NCI-H226 (cell line): ENCODE measurements around the gene KRT4.

Experiments
- DNase-seq: peaks from one replicate; pipeline ENCODE4 v3.0.0-alpha.2; 2015

KRT4 gene

DNA sequence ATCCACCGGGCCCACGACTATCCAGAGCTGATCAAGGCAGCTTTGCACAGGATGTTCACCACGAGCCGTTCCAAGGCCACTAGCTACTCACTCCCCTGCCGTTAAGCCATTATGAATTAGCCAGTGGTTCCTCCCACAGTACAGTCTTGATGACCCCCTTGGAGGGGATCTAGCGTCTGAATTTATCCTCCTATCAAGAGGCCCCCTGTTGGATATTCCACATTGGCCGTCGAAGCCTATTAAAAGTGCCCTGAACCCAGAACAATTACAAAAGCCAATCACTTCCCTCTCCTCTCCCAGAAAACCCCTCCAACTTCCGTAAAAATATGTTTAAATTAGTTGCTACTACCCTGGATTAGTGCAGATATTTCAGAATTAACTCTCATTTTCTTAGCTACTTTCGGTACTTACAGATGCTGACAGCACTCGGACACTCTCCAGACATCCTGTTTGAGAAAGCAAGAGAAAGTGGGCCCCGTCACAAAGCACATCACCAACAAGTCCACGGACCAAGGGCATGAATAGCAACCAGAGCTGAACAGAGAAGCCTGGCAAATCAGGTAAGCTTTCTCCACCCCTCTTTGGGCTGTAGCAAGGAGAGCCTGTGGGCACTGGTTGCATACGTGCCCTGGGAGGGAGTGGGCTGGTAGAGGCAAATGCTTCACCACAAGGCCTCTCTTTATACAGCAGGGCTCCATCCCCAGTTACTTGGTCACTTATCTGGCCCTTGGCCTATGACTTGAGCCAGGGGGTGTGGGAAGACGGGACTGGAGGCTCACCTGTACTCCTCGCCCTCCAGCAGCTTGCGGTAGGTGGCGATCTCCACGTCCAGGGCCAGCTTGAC, 23.3 kb downstream of the KRT4 start:
- DNase-seq, result no peak

DNA sequence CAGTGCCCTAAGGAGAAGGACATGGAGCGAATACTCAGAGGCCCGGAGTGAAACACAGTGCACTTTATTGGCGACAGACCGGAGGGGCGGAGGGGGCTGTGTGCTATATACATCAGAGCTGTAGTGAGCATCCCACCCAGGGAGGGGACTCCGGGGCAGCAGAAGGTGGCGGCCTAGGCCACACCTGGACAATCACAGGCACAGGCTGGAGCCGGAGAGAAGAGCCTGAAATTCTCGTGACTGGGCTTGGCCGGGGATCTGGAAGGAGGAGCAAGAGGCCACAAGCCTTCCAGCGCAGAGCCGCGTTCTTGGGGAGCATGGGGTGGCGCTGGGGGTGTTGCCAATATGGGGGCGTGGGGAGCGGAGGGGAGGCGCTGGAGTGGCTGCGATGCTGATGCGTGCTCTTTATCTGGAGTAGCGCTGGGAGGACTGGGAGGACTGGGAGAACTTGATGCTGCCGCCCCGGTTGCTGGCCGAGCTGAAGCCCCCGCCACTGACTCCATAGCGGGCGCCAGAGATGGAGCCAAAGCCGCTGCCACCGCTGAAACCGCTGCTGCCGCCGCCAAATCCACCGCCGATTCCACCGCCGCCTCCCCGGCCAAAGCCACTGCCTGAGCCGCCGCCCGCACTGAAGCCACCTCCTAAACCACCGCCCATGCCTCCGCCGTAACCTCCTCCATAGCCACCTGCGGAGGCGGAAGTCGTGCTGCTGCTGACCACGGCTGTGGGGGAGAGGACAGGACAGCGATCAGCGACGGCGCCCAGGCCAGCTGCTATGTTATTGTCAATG, 24.1 kb downstream of the KRT4 start:
- DNase-seq, result no peak

DNA sequence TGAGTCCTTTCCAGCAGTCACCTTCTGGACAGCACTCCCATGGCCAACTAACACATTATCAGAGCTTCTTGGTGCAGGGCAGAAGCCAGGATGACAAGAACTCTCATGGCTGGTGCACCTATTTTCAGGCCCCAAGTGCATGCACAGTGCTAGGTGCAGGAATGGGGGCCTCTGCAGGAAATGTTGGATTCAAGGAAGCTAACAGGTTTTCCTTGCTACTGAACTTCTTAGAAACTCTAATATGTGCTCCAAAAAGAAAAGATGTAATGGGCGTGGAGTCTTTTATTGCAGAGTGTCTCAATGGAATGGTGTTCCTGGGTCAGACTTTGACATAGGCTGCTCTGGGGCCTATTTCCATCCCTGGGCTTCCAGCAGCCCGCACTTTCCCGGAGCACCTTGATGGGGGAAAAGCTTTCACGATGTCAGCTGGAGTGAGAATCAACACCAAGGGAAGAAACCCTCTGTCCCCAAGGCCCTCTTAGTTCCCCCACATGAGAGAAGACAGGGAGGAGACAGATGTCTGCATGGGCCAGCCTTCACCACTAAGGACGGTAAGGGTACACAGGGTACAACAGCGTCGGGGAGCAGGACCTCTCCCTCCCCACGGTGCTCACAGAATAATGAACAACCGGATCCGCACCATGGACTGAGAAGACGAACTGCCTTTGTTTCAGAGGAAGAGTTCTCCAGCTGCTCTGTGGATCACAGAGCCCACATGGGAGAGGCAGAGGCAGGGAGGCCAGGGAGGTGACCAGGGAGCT, 24.9 kb downstream of the KRT4 start:
- DNase-seq, result no peak

DNA sequence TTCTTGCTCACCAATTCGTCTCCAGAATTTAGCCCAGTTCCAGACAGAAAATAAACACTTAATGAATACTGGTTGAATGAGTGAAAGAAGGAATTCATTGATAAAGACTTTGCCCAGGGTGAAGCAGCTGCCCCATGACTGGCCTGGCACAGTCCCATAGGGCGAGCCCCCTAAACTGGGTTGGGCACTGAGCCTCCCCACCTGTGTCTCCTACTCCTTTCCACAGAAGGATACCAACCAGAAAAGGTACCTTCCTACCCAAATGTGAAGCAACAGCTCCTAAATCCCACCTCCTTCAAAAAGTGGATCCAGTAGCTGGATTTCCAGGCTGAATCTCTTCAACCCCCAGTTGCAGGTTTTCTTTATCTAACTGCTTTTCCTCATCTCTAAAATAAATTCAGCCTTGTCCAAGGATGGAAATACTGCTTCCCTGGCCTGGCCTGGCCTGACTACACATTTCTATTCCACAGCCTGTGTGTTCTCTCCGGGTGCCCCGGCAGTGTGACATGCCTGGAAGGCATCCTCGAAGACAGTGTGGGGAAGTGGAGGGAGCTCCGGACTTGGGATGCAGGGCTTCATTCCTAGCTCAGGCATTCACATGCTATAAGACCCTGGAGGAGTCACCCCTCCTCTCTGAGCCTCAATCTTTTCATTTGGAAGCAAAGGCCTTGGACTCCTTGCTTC, 25.6 kb downstream of the KRT4 start:
- DNase-seq, result no peak

DNA sequence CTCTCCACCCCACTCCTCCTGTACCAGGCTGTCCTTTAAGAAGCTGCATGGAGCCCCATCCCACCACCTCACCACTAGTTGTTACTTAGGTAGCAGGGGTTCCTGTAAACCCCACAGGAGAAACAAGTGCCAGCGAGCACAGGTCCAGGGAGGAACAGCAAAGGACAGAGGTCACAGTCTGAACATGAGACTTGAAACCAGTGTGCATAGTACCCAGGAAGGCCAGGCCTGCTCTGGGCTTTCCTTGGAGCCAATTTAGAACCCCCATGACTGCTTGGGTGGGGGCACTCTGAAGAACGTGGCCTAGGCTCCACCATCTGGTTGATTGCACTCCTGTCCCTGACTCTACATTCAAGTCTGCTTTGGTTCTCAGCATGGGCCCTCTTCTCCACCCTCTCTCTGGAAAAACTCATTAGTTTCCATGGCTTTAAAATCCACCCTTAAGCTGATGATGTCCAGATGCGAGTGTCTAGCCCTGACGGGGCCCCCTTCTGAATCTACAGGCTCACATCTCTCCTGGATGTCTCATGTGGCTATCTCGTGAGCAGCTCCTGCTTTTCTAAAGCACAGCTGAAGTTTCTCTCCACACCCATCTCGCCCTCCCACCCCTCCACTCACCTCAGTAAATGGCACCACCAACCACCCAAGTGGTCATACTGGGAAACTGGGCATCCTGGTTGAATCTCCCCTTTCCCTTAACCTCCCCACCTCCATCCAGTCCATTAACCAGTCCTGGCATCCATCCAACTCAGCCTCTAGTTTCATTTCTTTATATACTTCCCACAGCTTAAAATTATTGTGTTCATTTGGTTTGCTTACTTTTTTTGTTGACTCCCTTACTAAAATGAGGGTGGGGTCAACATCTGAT, 26.4 kb downstream of the KRT4 start:
- DNase-seq, result no peak

DNA sequence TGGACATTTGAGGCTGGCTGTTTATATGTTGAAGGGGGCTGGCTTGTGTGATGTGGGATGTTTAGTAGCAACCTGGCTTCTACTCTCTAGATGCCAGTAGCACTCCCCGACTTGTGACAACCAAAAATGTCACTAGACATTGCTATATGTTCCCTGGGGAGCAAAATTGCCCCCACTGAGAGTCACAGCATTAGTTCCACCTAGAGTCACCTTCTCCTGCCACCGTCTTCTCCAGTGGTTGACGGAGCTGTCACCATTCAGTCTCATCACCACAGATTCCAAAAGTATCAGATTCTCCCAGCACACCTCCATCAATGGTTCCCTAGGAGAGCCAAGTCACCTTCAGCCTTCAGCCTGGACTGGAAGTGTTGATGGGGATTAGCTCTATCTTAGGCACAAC, 29.0 kb downstream of the KRT4 start:
- no peak for DNase-seq

DNA sequence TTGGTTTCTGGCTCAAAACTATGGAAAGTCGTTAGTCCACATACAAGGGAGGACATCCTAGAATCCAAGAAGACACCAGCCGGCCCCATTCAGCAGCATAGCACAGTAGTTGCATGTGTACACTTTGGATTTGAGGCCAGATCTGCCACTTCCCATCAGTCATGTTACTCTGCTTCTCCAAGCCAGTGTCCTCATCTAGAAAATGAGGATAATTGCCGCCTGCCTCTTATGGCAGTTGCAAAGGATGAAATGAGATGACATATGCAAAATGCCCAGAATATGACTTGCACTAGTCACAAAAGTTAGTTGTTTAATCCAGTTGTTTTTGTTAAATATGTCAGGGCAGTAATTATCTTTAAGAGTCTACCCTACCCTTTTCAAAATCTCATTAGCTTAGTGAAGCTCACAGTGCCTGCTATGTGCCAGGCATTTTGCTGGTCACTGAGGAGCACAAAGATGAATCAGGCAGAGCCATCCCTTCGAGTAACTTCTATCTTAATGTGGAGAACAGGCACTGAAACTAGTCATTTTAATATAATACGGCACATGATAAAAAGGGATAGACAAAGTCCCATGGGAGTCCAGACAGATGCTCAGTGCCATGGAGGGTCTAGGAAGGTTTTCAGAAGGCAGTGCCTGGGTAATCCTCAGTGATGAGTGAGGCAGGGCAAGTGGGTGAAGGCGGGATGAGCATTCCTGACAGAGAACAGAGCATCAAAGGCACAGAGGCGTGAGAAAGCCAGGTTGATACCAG, 30.2 kb downstream of the KRT4 start:
- no peak for DNase-seq

DNA sequence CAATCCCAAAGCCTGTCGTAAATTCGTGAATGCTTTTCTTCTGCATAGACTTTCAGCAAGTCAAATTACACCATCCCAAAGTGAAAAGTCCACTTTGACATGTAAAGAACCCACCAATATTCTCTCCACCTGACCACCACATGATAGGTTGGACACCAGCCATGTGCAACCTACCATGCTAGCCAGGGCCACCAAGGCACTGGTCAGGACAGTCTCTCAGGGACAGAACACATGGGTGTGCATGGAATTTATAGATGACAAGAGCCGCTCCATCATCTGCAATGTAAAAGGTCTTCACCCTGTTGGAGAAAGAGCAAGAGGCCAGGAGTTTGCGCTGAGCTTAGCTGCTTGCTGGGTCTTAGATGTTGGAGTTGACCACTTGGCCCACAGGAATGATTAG, 31.4 kb downstream of the KRT4 start:
- DNase-seq, result no peak

DNA sequence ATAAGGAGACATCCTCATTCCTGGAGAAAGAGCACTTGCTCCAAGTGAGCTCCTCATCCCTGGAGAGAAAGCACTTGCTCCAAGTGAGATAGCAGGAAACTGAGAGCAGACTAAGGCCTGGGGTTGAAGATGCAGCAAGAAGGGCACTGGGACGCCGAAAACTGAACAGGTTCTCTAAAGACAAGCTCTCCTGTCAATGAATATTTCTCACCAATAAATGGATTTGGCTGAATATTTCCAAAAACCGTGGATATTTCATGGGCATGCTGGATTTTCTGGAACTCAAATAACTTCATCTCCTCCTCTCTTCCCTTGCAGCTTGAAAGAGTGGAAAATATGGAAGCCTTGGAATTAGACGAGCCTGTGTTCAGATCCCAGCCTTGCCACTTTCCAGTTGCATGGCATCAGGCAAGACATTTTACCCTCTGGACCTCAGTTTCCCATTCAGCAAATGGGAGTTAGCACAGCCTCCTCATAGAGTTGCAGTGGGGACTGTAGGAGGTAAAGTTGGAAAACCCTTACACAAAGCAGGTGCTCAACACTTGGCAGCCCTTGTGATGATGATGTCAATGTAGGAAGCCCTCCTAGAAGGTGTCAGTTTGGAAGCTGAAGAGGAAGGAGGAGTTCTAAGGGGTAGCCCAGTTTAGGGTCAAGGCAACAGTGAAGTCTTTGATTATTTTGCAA, 32.4 kb downstream of the KRT4 start:
- no peak for DNase-seq

DNA sequence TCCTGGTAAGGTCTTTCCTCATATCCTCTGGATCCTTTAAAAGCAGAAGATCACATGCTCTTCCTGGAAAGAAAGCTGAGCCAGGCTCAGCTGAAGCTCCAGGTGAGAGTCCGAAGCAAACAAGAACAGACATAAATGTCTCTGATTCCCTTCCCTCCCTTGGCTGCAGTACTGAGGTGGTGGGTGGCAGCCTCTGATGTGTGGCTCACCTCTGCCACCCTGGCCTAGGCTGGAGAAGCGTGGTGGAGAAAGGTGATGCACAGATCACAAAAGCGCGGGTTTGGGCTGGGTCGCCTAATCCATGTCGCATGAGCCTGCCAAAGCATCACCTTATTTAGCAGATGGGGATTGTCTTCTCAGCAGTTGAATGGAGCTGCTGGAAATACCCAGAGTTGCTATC, 34.0 kb downstream of the KRT4 start:
- DNase-seq, result no peak

DNA sequence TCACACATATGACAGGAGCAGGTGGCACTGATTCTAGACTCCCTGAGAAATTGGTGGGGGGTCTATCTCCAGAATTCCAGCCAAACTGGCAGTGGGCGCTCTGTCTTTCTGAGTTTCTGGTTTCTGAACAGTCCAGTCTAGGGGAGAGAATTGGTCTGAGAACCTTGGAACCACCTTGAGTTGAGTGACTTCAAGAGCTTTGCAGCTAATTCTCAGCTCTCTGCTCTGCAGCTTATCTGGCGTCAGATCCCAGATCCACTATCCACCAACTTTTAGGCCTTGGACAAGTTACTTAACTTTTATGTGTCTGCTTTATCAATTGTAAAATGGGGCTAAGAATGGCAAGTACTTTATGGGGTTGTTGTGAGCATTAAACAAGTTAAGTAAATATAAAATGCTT, 35.1 kb downstream of the KRT4 start:
- no peak for DNase-seq

DNA sequence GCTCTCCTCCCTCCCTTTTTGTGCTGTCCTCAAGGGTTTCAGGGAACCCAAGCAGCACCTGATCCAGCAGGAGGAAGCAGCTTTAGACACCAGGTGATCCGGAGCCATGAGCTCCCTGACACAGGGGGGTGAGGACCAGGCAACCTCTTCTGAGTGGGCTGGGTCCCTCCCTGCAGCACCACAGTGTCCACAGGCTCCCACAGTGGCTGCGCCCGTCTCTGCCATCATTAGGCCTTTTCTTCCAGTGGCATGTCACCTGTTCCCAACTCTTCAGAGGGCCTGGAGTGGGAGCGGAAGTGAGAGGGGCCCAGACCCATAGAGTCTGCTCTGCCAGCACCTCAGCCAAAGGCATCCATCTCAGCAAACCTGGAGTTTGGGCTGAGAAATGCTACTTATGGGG, 36.4 kb downstream of the KRT4 start:
- no peak for DNase-seq

DNA sequence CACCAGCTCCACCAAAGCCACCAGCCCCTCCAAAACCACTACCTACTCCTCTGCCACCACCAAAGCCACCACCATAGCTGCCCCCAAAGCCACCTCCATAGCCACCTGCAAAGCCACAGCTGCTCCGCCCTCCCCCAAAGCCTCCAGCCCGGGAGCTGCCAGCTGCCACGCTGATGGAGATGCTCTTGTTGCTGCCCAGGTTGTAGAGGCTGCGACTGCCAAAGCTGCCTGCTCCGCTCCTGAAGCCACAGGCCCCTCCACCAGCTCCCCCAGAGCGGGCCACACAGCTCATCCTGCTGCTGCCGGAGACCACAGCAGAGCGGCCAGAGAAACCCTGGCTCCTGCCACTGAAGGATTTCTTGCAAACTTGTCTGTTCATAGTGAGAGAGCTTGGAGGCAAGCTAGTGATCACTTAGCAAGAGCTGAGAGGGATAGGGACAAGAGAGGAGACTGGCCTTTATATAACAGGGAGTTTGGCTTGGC, 37.0 kb downstream of the KRT4 start, which contains the start of gene KRT76:
Gene KRT76, minus strand, starts transcription at position 433 of the 483 bp plus-strand sequence. Its CDS starts 54 bp downstream, at position 379.
- DNase-seq, result no peak

DNA sequence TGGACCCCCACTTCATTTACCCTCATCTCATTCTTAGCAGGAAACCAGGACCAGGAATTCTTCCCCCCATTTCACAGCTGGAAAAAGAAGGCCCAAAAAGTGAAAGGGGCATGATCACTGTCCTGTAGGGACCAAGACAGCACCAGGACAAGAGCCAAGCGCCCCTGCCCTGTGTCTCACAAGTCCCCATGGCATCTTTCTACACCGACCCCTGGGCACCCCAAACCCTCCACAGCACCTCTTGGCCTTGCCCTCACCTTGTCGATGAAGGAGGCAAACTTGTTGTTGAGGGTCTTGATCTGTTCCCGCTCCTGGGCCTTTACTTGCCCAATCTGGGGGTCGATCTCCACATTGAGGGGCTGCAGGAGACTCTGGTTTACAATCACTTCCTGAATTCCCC, 37.5 kb downstream of the KRT4 start:
- DNase-seq, result no peak

DNA sequence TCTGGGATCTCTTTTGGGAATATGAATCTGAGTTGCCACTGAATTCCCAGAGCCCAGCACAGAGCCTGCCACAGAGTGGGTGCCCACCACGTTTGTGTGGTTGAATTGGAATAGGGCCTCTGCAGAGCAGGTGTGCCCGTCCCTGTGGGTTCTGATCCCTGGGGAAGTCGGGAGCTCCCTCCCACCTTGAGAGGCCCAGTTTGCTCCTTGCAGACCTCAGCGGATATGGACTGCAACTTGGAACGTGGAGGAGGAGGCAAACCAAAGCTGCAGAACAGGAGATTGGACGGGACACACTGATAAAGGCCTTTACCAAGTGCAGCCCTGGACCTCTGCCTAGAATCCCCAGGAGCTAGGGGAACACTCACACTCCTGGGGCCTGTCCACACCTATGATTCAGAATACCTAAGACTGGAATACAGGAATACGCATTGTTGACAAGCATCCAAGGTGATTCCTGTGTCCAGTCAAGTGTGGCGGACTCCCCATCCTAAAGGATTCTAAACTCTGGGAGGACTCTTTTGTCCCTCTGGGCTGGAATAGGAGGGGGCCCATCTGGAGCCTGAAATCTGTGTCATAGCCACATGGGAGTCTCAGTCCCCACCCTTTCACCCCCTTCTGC, 39.2 kb downstream of the KRT4 start:
- peak; percentile 88 for DNase-seq

DNA sequence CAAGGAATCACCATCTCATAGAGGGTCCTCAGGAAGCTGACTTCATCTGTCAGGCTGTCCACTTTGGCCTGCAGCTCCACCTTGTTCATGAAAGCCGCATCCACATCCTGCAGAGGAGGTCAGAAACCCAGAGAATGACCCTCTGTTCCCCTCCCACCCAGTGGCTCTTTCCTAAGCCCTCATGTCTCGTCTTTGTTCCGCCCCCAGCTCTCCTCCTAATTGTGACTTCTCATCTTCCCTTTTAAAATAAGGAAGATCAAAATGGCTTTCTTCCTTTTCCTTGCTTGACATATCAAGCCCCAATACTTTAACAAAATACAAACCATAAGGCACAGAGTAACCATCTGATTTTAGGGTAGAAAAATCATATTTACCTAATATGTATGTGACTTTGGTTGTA, 41.1 kb downstream of the KRT4 start:
- DNase-seq, result no peak

DNA sequence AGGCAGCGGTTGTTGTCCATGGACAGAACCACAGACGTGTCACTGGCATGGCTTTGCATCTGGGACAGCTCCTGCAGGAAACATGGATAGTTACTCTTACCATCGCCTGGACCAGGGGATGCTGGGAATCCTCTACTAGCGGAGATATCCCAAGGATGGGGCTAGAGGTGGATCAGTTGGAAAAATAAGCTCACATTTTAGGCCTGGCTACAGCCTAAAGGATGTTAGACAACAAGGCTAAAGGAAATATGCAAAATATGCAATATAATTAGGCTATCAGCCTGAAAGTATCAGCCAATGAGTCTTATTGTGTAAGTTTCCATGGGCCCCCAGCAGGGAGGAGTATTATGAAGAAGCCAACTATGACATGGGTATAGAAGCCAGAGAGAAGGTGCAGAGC, 41.7 kb downstream of the KRT4 start:
- no peak for DNase-seq

DNA sequence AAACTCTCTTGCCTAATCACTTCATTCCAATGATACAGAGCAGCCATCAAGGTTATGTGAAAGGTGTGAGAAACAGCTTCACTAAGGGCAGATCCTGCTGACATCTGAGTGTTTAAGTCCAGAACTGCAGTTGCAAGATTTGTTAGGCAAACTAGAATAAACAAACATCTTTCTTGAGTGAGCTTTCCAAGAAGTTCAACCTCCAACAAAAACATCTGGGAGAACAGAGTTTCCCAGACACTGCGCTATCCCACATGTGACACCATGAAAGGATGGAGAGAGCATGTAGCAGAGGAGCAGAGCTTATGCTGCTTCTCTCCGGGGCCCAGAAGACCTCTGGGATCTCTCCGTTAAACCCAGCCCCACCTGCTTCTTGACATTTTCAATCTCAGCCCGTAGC, 42.4 kb downstream of the KRT4 start:
- no peak for DNase-seq

DNA sequence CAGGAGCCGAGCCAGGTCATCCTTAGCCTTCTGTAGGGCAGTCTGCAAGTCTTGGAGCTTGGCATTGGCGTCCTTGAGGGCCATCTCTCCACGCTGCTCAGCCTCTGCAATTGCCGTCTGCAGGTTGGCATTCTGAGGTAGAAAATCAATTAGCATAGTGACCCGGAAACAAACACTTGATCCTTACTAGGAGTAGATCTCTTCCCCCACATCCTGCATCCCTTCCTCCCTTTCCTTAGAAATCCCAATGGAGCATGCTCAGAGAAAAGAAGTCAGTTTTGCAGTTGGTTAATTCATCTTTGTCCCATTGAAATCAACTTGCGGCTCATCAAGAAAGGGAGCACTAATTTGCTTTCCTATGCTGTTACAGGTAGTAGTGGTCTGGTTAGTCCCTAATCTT, 42.8 kb downstream of the KRT4 start:
- DNase-seq, result no peak

DNA sequence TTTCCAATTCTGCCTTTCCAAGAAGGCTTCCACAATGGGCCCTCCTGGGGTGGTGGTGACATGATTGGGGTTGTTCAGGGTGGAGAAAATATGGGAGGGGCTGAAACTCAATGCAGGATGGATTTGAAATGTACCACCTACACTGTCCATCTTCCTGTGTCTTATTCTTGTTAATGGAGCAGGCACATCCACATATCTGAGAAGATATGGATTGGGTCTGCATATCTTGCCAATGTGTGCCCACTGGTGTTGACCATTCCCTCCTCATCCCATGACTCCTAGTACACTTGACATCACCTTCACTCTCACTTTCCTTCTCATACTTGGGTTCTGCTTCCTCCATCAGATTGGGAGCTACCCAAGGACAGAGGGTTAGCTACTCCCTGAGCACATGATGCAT, 44.0 kb downstream of the KRT4 start:
- DNase-seq, result no peak
